PFSK-1 (cell line): ENCODE results near the gene CDC16.

Experiments used
- POLR2AphosphoS5 ChIP-seq: IDR thresholded peaks from 2 replicates; pipeline ENCODE4 v1.6.1; 2012; ENCODE audit warnings: low read depth, mild to moderate bottlenecking, control low read depth, low read length, moderate library complexity
- TAF1 ChIP-seq: IDR thresholded peaks from 2 replicates; pipeline ENCODE4 v1.6.1; 2012; ENCODE audit warnings: low read length, control low read depth, borderline replicate concordance; ENCODE audit not compliant: insufficient read depth

- no peak for TF ChIP-seq POLR2AphosphoS5
- no peak for TF ChIP-seq TAF1
Observed at GRCh38 chr13:114231886-114232285, 2.8 kb upstream of the CDC16 start.
